ENCODE results near the gene CPLX3. TPM values are rescaled to one million over a fixed set of nuclear protein-coding genes. Genes with fewer than 3 reads are reported as not detected.
A peak's percentile ranks its signal among the peaks of the same experiment; 100 is the strongest.

The CPLX3 gene
- total RNA-seq, 1 donor from 2014 or later = 0.32 TPM

- Mint-ChIP-seq H3K9me3 (ENCODE audit: unreplicated experiment) (peaks cover 1% of the 10 kb centered on the region), H3K27me3 (ENCODE audit: unreplicated experiment) (peaks cover 5% of the 10 kb centered on the region), H3K27ac (ENCODE audit: unreplicated experiment) (no peak overlapping the region), H3K4me1 (ENCODE audit: low read depth, unreplicated experiment) (peaks cover 2% of the 10 kb centered on the region), H3K4me3 (ENCODE audit: unreplicated experiment) (no peak overlapping the region), H3K36me3 (ENCODE audit: unreplicated experiment) (peaks cover 5% of the 10 kb centered on the region)
- no peak for DNase-seq
- TF ChIP-seq CTCF (IDR thresholded peaks at IDR 0.05; ENCODE audit: partially characterized antibody, unreplicated experiment) = no peak
These were observed 51.8 kb downstream of the CPLX3 start for GRCh38 chr15:74878273-74878672.

Small RNA genes lying within 50 kb of the gene (microRNA-seq; reads per million reads assigned to microRNA genes)
- gene MIR4513 (ENCODE audit: unreplicated experiment) = not detected
- gene MIR6882 (ENCODE audit: unreplicated experiment) = 2.9 reads per million, percentile 21 among the genes with 10 or more reads in this experiment

Other genes starting within 250 kb of the CPLX3 start
- 99.7 TPM for gene CLK3, start 210.8 kb upstream of the CPLX3 start, total RNA-seq (ENCODE audit: unreplicated experiment)
- gene EDC3, start 130.6 kb upstream of the CPLX3 start, total RNA-seq (ENCODE audit: unreplicated experiment) = 66.0 TPM
- 0.27 TPM for gene CYP1A1, start 101.1 kb upstream of the CPLX3 start, total RNA-seq (ENCODE audit: unreplicated experiment)
- not detected for gene CYP1A2, start 77.8 kb upstream of the CPLX3 start, total RNA-seq (ENCODE audit: unreplicated experiment)
- gene CSK, start 44.5 kb upstream of the CPLX3 start, total RNA-seq (ENCODE audit: unreplicated experiment) = 72.6 TPM
- not detected for gene LMAN1L, start 13.8 kb upstream of the CPLX3 start, total RNA-seq (ENCODE audit: unreplicated experiment)
- gene ULK3, start 16.5 kb downstream of the CPLX3 start, total RNA-seq (ENCODE audit: unreplicated experiment) = 46.5 TPM
- gene SCAMP2, start 46.7 kb downstream of the CPLX3 start, total RNA-seq (ENCODE audit: unreplicated experiment) = 35.6 TPM
- gene MPI, start 63.4 kb downstream of the CPLX3 start, total RNA-seq (ENCODE audit: unreplicated experiment) = 33.1 TPM
- 171 TPM for gene FAM219B, start 80.2 kb downstream of the CPLX3 start, total RNA-seq (ENCODE audit: unreplicated experiment)
- 219 TPM for gene COX5A, start 111.4 kb downstream of the CPLX3 start, total RNA-seq (ENCODE audit: unreplicated experiment)
- gene RPP25, start 130.1 kb downstream of the CPLX3 start, total RNA-seq (ENCODE audit: unreplicated experiment) = 2.3 TPM
- gene SCAMP5, start 168.9 kb downstream of the CPLX3 start, total RNA-seq (ENCODE audit: unreplicated experiment) = 164 TPM
- gene PPCDC, start 197.0 kb downstream of the CPLX3 start, total RNA-seq (ENCODE audit: unreplicated experiment) = 12.7 TPM